Naive B cell (primary cell): ENCODE data around the gene MRPL12. TPM values are rescaled to one million over a fixed set of nuclear protein-coding genes. Genes with fewer than 3 reads are reported as not detected.

Experiments used
- ATAC-seq, 2 donors: fragments of 150-1000 bp; cut with Tn5 transposase; 2 replicates each; pipeline ENCODE4 v1.10.0; 2021; ENCODE audit warnings: low read depth in 2 of 2, mild to moderate bottlenecking in 2 of 2, moderate library complexity in 2 of 2
- DNase-seq: peaks from one replicate; pipeline ENCODE4 v3.0.0; 2022
- H3K27ac Mint-ChIP-seq, 6 donors: one replicate each; pipeline ENCODE4 v1.8.0; 2020 to 2022; ENCODE audit warnings: mild to moderate bottlenecking in 6 of 6, mixed read lengths in 6 of 6, moderate library complexity in 5 of 6, inconsistent platforms in 2 of 6
- H3K27me3 Mint-ChIP-seq, 3 donors: one replicate each; pipeline ENCODE4 v1.8.0; 2021 to 2022; ENCODE audit warnings: mixed read lengths in 3 of 3, mild to moderate bottlenecking in 1 of 3
- H3K36me3 Mint-ChIP-seq, 2 donors: one replicate each; pipeline ENCODE4 v1.8.0; 2020 to 2022; ENCODE audit warnings: mixed read lengths in 2 of 2, inconsistent platforms in 1 of 2, mild to moderate bottlenecking in 1 of 2
- H3K4me1 Mint-ChIP-seq, 3 donors: one replicate each; pipeline ENCODE4 v1.8.0; 2020 to 2022; ENCODE audit warnings: mixed read lengths in 3 of 3, inconsistent platforms in 1 of 3, mild to moderate bottlenecking in 1 of 3, moderate library complexity in 1 of 3
- H3K4me3 Mint-ChIP-seq, 8 donors: one replicate each; pipeline ENCODE4 v1.8.0; 2020 to 2022; ENCODE audit warnings: mild to moderate bottlenecking in 8 of 8, mixed read lengths in 8 of 8, moderate library complexity in 8 of 8, inconsistent platforms in 2 of 8
- H3K9me3 Mint-ChIP-seq, 7 donors: one replicate each; pipeline ENCODE4 v1.8.0; 2020 to 2022; ENCODE audit warnings: mixed read lengths in 7 of 7, mild to moderate bottlenecking in 5 of 7, inconsistent platforms in 2 of 7, moderate library complexity in 1 of 7
- polyA plus RNA-seq, 6 donors: library from polyadenylated mRNA; unstranded; fragments of 300-500 nt; fragmentation: Illumina TruSeq; gene quantifications; one replicate each; pipeline ENCODE4 v1.2.3, GENCODE V29; 2021; ENCODE audit warnings: low read depth in 6 of 6

The MRPL12 gene
- polyA plus RNA-seq, 6 donors from 2014 or later: 33.7 to 51.6 (median 42.3) TPM

- peak overlapping the region; percentile 82 to 99 (median 90) for H3K4me3 Mint-ChIP-seq
- peak overlapping the region in 2 of 6 donors; percentile 80 to 86 for H3K27ac Mint-ChIP-seq
- ATAC-seq (no peak), DNase-seq (no peak)
- peaks cover 0 to 7% of the 10 kb centered on the region in 2 donors for H3K36me3 Mint-ChIP-seq
- H3K9me3 Mint-ChIP-seq: no peaks in the 10 kb centered on the region
- peaks cover 43 to 57% (median 43%) of the 10 kb centered on the region in 3 donors for H3K4me1 Mint-ChIP-seq
- no peaks in the 10 kb centered on the region for H3K27me3 Mint-ChIP-seq
Observed at GRCh38 chr17:81685108-81685507, 18.1 kb upstream of the MRPL12 start.

- ATAC-seq (no peak), DNase-seq (no peak)
- Mint-ChIP-seq H3K27ac (no peak overlapping the region), H3K4me1 (peaks cover 43 to 48% (median 48%) of the 10 kb centered on the region in 3 donors), H3K27me3 (no peaks in the 10 kb centered on the region), H3K9me3 (no peaks in the 10 kb centered on the region), H3K36me3 (peaks cover 0 to 7% of the 10 kb centered on the region in 2 donors), H3K4me3 (no peak overlapping the region)
Observed at GRCh38 chr17:81686614-81687013, 16.6 kb upstream of the MRPL12 start.

- H3K4me1 Mint-ChIP-seq: peaks cover 39 to 41% (median 39%) of the 10 kb centered on the region in 3 donors
- no peaks in the 10 kb centered on the region for H3K9me3 Mint-ChIP-seq
- ATAC-seq: no peak
- DNase-seq: no peak
- H3K27me3 Mint-ChIP-seq: no peaks in the 10 kb centered on the region
- H3K4me3 Mint-ChIP-seq: peak overlapping the region in 1 of 8 donors; percentile 41
- peak overlapping the region in 1 of 6 donors; percentile 51 for H3K27ac Mint-ChIP-seq
- peaks cover 0 to 7% of the 10 kb centered on the region in 2 donors for H3K36me3 Mint-ChIP-seq
Observed at GRCh38 chr17:81687770-81688541, 15.2 kb upstream of the MRPL12 start.

- ATAC-seq: no peak
- Mint-ChIP-seq H3K27ac (no peak overlapping the region), H3K27me3 (no peaks in the 10 kb centered on the region), H3K4me3 (no peak overlapping the region), H3K9me3 (no peaks in the 10 kb centered on the region), H3K4me1 (peaks cover 35 to 40% (median 38%) of the 10 kb centered on the region in 3 donors), H3K36me3 (peaks cover 0 to 4% of the 10 kb centered on the region in 2 donors)
- no peak for DNase-seq
Observed at GRCh38 chr17:81688616-81689015, 14.6 kb upstream of the MRPL12 start.

- Mint-ChIP-seq H3K4me3 (peak overlapping the region in 1 of 8 donors; percentile 70), H3K27ac (peak overlapping the region in 1 of 6 donors; percentile 64), H3K36me3 (no peaks in the 10 kb centered on the region), H3K27me3 (no peaks in the 10 kb centered on the region), H3K9me3 (no peaks in the 10 kb centered on the region), H3K4me1 (peaks cover 26 to 33% (median 29%) of the 10 kb centered on the region in 3 donors)
- DNase-seq: no peak
- ATAC-seq: no peak
Observed at GRCh38 chr17:81690066-81690465, 13.1 kb upstream of the MRPL12 start.

GRCh38 chr17:81690549-81690948 is 12.6 kb upstream of the MRPL12 start:
- no peak overlapping the region for H3K4me3 Mint-ChIP-seq
- H3K4me1 Mint-ChIP-seq: peaks cover 24 to 29% (median 26%) of the 10 kb centered on the region in 3 donors
- no peaks in the 10 kb centered on the region for H3K36me3 Mint-ChIP-seq
- DNase-seq (no peak), ATAC-seq (no peak)
- no peaks in the 10 kb centered on the region for H3K9me3 Mint-ChIP-seq
- H3K27ac Mint-ChIP-seq: no peak overlapping the region
- H3K27me3 Mint-ChIP-seq: no peaks in the 10 kb centered on the region

GRCh38 chr17:81691196-81691595 is 12.0 kb upstream of the MRPL12 start:
- Mint-ChIP-seq H3K36me3 (no peaks in the 10 kb centered on the region), H3K27me3 (no peaks in the 10 kb centered on the region), H3K4me3 (no peak overlapping the region), H3K4me1 (peaks cover 17 to 27% (median 25%) of the 10 kb centered on the region in 3 donors), H3K9me3 (no peaks in the 10 kb centered on the region), H3K27ac (no peak overlapping the region)
- DNase-seq (no peak), ATAC-seq (no peak)

GRCh38 chr17:81691608-81692007 is 11.6 kb upstream of the MRPL12 start:
- DNase-seq: no peak
- peaks cover 15 to 27% (median 21%) of the 10 kb centered on the region in 3 donors for H3K4me1 Mint-ChIP-seq
- no peaks in the 10 kb centered on the region for H3K27me3 Mint-ChIP-seq
- no peak overlapping the region for H3K4me3 Mint-ChIP-seq
- ATAC-seq: no peak
- H3K36me3 Mint-ChIP-seq: no peaks in the 10 kb centered on the region
- H3K27ac Mint-ChIP-seq: no peak overlapping the region
- H3K9me3 Mint-ChIP-seq: no peaks in the 10 kb centered on the region

GRCh38 chr17:81693509-81694210 is 9.5 kb upstream of the MRPL12 start:
- no peaks in the 10 kb centered on the region for H3K27me3 Mint-ChIP-seq
- H3K27ac Mint-ChIP-seq: no peak overlapping the region
- H3K36me3 Mint-ChIP-seq: no peaks in the 10 kb centered on the region
- H3K9me3 Mint-ChIP-seq: no peaks in the 10 kb centered on the region
- no peak for ATAC-seq
- DNase-seq: no peak
- H3K4me1 Mint-ChIP-seq: peaks cover 11 to 18% (median 12%) of the 10 kb centered on the region in 3 donors
- H3K4me3 Mint-ChIP-seq: no peak overlapping the region

- H3K4me1 Mint-ChIP-seq: peaks cover 1 to 8% (median 6%) of the 10 kb centered on the region in 3 donors
- ATAC-seq (no peak), DNase-seq (no peak)
- H3K4me3 Mint-ChIP-seq: peak overlapping the region in 1 of 8 donors; percentile 33
- H3K36me3 Mint-ChIP-seq: no peaks in the 10 kb centered on the region
- H3K27me3 Mint-ChIP-seq: no peaks in the 10 kb centered on the region
- H3K9me3 Mint-ChIP-seq: no peaks in the 10 kb centered on the region
- peak overlapping the region in 1 of 6 donors; percentile 33 for H3K27ac Mint-ChIP-seq
Observed at GRCh38 chr17:81694810-81695209, 8.4 kb upstream of the MRPL12 start.

GRCh38 chr17:81695211-81695610 is 8.0 kb upstream of the MRPL12 start:
- H3K36me3 Mint-ChIP-seq: no peaks in the 10 kb centered on the region
- DNase-seq: no peak

GRCh38 chr17:81695801-81696200 is 7.4 kb upstream of the MRPL12 start:
- Mint-ChIP-seq H3K4me3 (no peak overlapping the region), H3K9me3 (no peaks in the 10 kb centered on the region), H3K36me3 (no peaks in the 10 kb centered on the region), H3K27ac (no peak overlapping the region), H3K27me3 (no peaks in the 10 kb centered on the region), H3K4me1 (peaks cover 5% of the 10 kb centered on the region in 3 donors)
- DNase-seq (no peak), ATAC-seq (no peak)

More at GRCh38 chr17:81695211-81695610, 8.0 kb upstream of the MRPL12 start:
- Mint-ChIP-seq H3K27ac (peak overlapping the region in 2 of 6 donors; percentile 33 to 34), H3K27me3 (no peaks in the 10 kb centered on the region), H3K9me3 (no peaks in the 10 kb centered on the region), H3K4me3 (peak overlapping the region in 1 of 8 donors; percentile 33), H3K4me1 (peaks cover under 1 to 5% (median 3%) of the 10 kb centered on the region in 3 donors)
- ATAC-seq: no peak

GRCh38 chr17:81696218-81696941 is 6.8 kb upstream of the MRPL12 start:
- H3K27me3 Mint-ChIP-seq: no peaks in the 10 kb centered on the region
- no peaks in the 10 kb centered on the region for H3K9me3 Mint-ChIP-seq
- no peak overlapping the region for H3K4me3 Mint-ChIP-seq
- ATAC-seq: no peak
- H3K27ac Mint-ChIP-seq: no peak overlapping the region
- DNase-seq: no peak
- H3K36me3 Mint-ChIP-seq: no peaks in the 10 kb centered on the region
- peaks cover under 1 to 10% (median 9%) of the 10 kb centered on the region in 3 donors for H3K4me1 Mint-ChIP-seq
